Measurements from ENCODE around the gene TRIM28.
"Not testable (repeated sequence)": the region's sequence is repeated elsewhere in the genome, so short reads cannot be mapped to it uniquely, and the experiment has no call there.

Gene TRIM28

GRCh38 chr19:58543826-58544590 is at the start of gene TRIM28:
TSS of gene TRIM28 (plus strand) at chr19:58544064. CDS start at chr19:58544758, 694 bp downstream.
- no peak for DNase-seq

- no peak for DNase-seq
These were observed 46.2 kb upstream of the TRIM28 start for GRCh38 chr19:58497634-58498170.

GRCh38 chr19:58498316-58499020 is 45.4 kb upstream of the TRIM28 start:
- no peak for DNase-seq

GRCh38 chr19:58499021-58499927 is 44.6 kb upstream of the TRIM28 start:
- DNase-seq, result peak; percentile 96

GRCh38 chr19:58500242-58500641 is 43.6 kb upstream of the TRIM28 start:
- no peak for DNase-seq

GRCh38 chr19:58507602-58508223 is 36.2 kb upstream of the TRIM28 start:
- DNase-seq, result not testable (repeated sequence)

GRCh38 chr19:58509731-58510083 is 34.2 kb upstream of the TRIM28 start:
- no peak for DNase-seq

- DNase-seq, result no peak
These were observed 33.6 kb upstream of the TRIM28 start for GRCh38 chr19:58510084-58510862.

- no peak for DNase-seq
These were observed 32.3 kb upstream of the TRIM28 start, which contains the start of gene SLC27A5 for GRCh38 chr19:58511353-58512208. TSS of gene SLC27A5 (minus strand) at chr19:58511992. CDS start at chr19:58511955, 37 bp downstream.

GRCh38 chr19:58513213-58513693 is 30.6 kb upstream of the TRIM28 start:
- no peak for DNase-seq

GRCh38 chr19:58513694-58514563 is 29.9 kb upstream of the TRIM28 start:
- DNase-seq, result peak; percentile 92

GRCh38 chr19:58514564-58515022 is 29.3 kb upstream of the TRIM28 start:
- DNase-seq, result no peak

GRCh38 chr19:58515259-58515658 is 28.6 kb upstream of the TRIM28 start:
- no peak for DNase-seq

- no peak for DNase-seq
These were observed 27.5 kb upstream of the TRIM28 start for GRCh38 chr19:58516246-58516836.

- DNase-seq, result no peak
These were observed 26.7 kb upstream of the TRIM28 start for GRCh38 chr19:58516964-58517833.

- DNase-seq, result no peak
These were observed 25.4 kb upstream of the TRIM28 start for GRCh38 chr19:58518256-58519086.

- peak; percentile 31 for DNase-seq
These were observed 24.8 kb upstream of the TRIM28 start for GRCh38 chr19:58519087-58519354.
